Cerebellar cortex (tissue), 1 donor: Measurements from ENCODE around the gene LOX.

Experiments
- DNase-seq: peaks from one replicate; pipeline ENCODE4 v3.0.0-alpha.2; 2015; ENCODE audit warnings: low spot score

LOX gene

GRCh38 chr5:122053181-122054109 lies 24.6 kb downstream of the LOX start:
- no peak for DNase-seq

GRCh38 chr5:122051569-122051968 lies 26.5 kb downstream of the LOX start:
- DNase-seq, result no peak

GRCh38 chr5:122050959-122051358 lies 27.1 kb downstream of the LOX start:
- DNase-seq, result no peak

GRCh38 chr5:122040636-122041302 lies 37.3 kb downstream of the LOX start:
- DNase-seq, result no peak

GRCh38 chr5:122036326-122036725 lies 41.7 kb downstream of the LOX start:
- DNase-seq, result no peak

- DNase-seq, result no peak
Observed at GRCh38 chr5:122035913-122036312, 42.1 kb downstream of the LOX start.

GRCh38 chr5:122031836-122032235 lies 46.2 kb downstream of the LOX start:
- no peak for DNase-seq

GRCh38 chr5:122030251-122030650 lies 47.8 kb downstream of the LOX start:
- no peak for DNase-seq

GRCh38 chr5:122029818-122030217 lies 48.2 kb downstream of the LOX start:
- no peak for DNase-seq

GRCh38 chr5:122022966-122023365 lies 55.1 kb downstream of the LOX start:
- DNase-seq, result no peak

GRCh38 chr5:122019919-122020590 lies 58.0 kb downstream of the LOX start:
- DNase-seq, result no peak

GRCh38 chr5:122015471-122015870 lies 62.6 kb downstream of the LOX start:
- DNase-seq, result no peak

- DNase-seq, result no peak
Observed at GRCh38 chr5:122014236-122014935, 63.7 kb downstream of the LOX start.
